Mesenchymal stem cell (in vitro differentiated cells and primary cell): ENCODE data around the gene RAB14.

Experiments
- DNase-seq: peaks from one replicate; pipeline ENCODE4 v3.0.0-alpha.2; 2013
- H2AFZ ChIP-seq: one replicate; pipeline ENCODE4 v1.6.1; 2013; ENCODE audit warnings: low read depth, mild to moderate bottlenecking, control low read depth, inconsistent platforms, low read length, moderate library complexity
- H2AK5ac ChIP-seq: 2 replicates; pipeline ENCODE4 v1.6.1; 2013; ENCODE audit warnings: low read length, moderate library complexity, mild to moderate bottlenecking, inconsistent platforms; ENCODE audit not compliant: severe bottlenecking
- H2BK120ac ChIP-seq: one replicate; pipeline ENCODE4 v1.6.1; 2013; ENCODE audit warnings: low read depth, mild to moderate bottlenecking, inconsistent platforms, low read length, moderate library complexity
- H2BK12ac ChIP-seq, 2 experiments: one replicate each; pipeline ENCODE4 v1.6.1; 2013; ENCODE audit warnings: inconsistent platforms in 2 of 2, low read length in 2 of 2, mild to moderate bottlenecking in 2 of 2, moderate library complexity in 2 of 2, control low read depth in 1 of 2
- H2BK15ac ChIP-seq: one replicate; pipeline ENCODE4 v1.6.1; 2013; ENCODE audit warnings: mild to moderate bottlenecking, low read depth, inconsistent platforms; ENCODE audit not compliant: poor library complexity, severe bottlenecking
- H2BK5ac ChIP-seq: 2 replicates; pipeline ENCODE4 v1.6.1; 2013; ENCODE audit warnings: low read depth, mild to moderate bottlenecking, low read length, control low read depth, inconsistent platforms; ENCODE audit not compliant: poor library complexity, severe bottlenecking
- H3K14ac ChIP-seq, 2 experiments: one replicate each; pipeline ENCODE4 v1.6.1; 2013; ENCODE audit warnings: inconsistent platforms in 2 of 2, low read length in 2 of 2, control low read depth in 1 of 2, mild to moderate bottlenecking in 1 of 2, moderate library complexity in 1 of 2
- H3K18ac ChIP-seq, 2 experiments: one replicate each; pipeline ENCODE4 v1.6.1; 2013; ENCODE audit warnings: inconsistent platforms in 2 of 2, low read length in 2 of 2, control low read depth in 1 of 2, low read depth in 1 of 2, mild to moderate bottlenecking in 1 of 2
- H3K23ac ChIP-seq, 2 experiments: one replicate each; pipeline ENCODE4 v1.6.1; 2013; ENCODE audit warnings: inconsistent platforms in 2 of 2, low read length in 2 of 2, mild to moderate bottlenecking in 2 of 2, moderate library complexity in 2 of 2, control low read depth in 1 of 2
- H3K27ac ChIP-seq: 2 replicates; pipeline ENCODE4 v1.5.1; 2013; ENCODE audit warnings: mild to moderate bottlenecking, moderate library complexity, low read length, control low read depth, inconsistent platforms; ENCODE audit not compliant: poor library complexity, severe bottlenecking
- H3K27me3 ChIP-seq, 2 experiments: 2 replicates each; pipeline versions ENCODE4 v1.6.1 to v1.7.0; 2013; ENCODE audit warnings: low read length in 2 of 2, mild to moderate bottlenecking in 2 of 2, moderate library complexity in 2 of 2, control low read depth in 1 of 2, inconsistent platforms in 1 of 2; ENCODE audit not compliant: control insufficient read depth in 1 of 2, insufficient read depth in 1 of 2
- H3K36me3 ChIP-seq, 2 experiments: 2 replicates each; pipeline versions ENCODE4 v1.6.1 to v1.7.0; 2013; ENCODE audit warnings: low read length in 2 of 2, control low read depth in 1 of 2, inconsistent platforms in 1 of 2, low read depth in 1 of 2, mild to moderate bottlenecking in 1 of 2; ENCODE audit not compliant: insufficient read depth in 2 of 2, control insufficient read depth in 1 of 2
- H3K4ac ChIP-seq, 2 experiments: one replicate each; pipeline ENCODE4 v1.6.1; 2013; ENCODE audit warnings: inconsistent platforms in 2 of 2, low read length in 2 of 2, mild to moderate bottlenecking in 2 of 2, moderate library complexity in 2 of 2, control low read depth in 1 of 2, low read depth in 1 of 2
- H3K4me1 ChIP-seq: 2 replicates; pipeline ENCODE4 v1.6.1; 2013; ENCODE audit warnings: low read depth, low read length, control low read depth; ENCODE audit not compliant: control insufficient read depth, insufficient read depth
- H3K4me2 ChIP-seq: 2 replicates; pipeline ENCODE4 v1.6.1; 2013; ENCODE audit warnings: low read length, mild to moderate bottlenecking, inconsistent platforms; ENCODE audit not compliant: poor library complexity, severe bottlenecking
- H3K4me3 ChIP-seq, 2 experiments: 2 replicates each; pipeline versions ENCODE4 v1.5.1 to v1.7.0; 2013; ENCODE audit warnings: low read length in 2 of 2, mild to moderate bottlenecking in 2 of 2, control low read depth in 1 of 2, low read depth in 1 of 2; ENCODE audit not compliant: insufficient read depth in 1 of 2
- H3K79me1 ChIP-seq: replicated peaks from 2 replicates; pipeline ENCODE4 v1.6.1; 2013; ENCODE audit warnings: mild to moderate bottlenecking, control low read depth, low read length, inconsistent platforms; ENCODE audit not compliant: poor library complexity, severe bottlenecking
- H3K9ac ChIP-seq: 2 replicates; pipeline ENCODE4 v1.7.0; 2013; ENCODE audit warnings: mild to moderate bottlenecking, low read length, moderate library complexity
- H3K9me3 ChIP-seq: 2 replicates; pipeline ENCODE4 v1.7.0; 2013; ENCODE audit warnings: mild to moderate bottlenecking, low read length; ENCODE audit not compliant: control insufficient read depth
- H4K8ac ChIP-seq: one replicate; pipeline ENCODE4 v1.6.1; 2013; ENCODE audit warnings: inconsistent platforms, mild to moderate bottlenecking, low read length, moderate library complexity
- H4K91ac ChIP-seq: one replicate; pipeline ENCODE4 v1.6.1; 2013; ENCODE audit warnings: mild to moderate bottlenecking, low read length, inconsistent platforms
- WGBS: methylation state at CpG from one replicate; pipeline ENCODE4 v1.1.7; 2013; ENCODE audit warnings: mixed read lengths; 5-methylcytosine and 5-hydroxymethylcytosine counted together

The RAB14 gene

GRCh38 chr9:121169094-121169601, 32.5 kb downstream of the RAB14 start:
- no peak overlapping the region for H3K9ac ChIP-seq
- H2BK5ac ChIP-seq, result no peak overlapping the region
- H2BK15ac ChIP-seq, result no peak overlapping the region
- H3K18ac ChIP-seq, result no peak overlapping the region
- WGBS, result 93% methylated on average over 3 of the region's 3 CpGs
- no peak overlapping the region for H3K4me2 ChIP-seq
- no peak overlapping the region for H4K91ac ChIP-seq
- H3K4me3 ChIP-seq, result no peak overlapping the region
- no peak overlapping the region for H3K27ac ChIP-seq
- no peak overlapping the region for H2BK12ac ChIP-seq
- no peak overlapping the region for H2AK5ac ChIP-seq
- no peak overlapping the region for H3K23ac ChIP-seq
- no peak overlapping the region for H2AFZ ChIP-seq
- no peaks in the 10 kb centered on the region for H3K27me3 ChIP-seq
- DNase-seq, result no peak
- peaks cover 18 to 84% of the 10 kb centered on the region in 2 experiments for H3K36me3 ChIP-seq
- no peak overlapping the region for H4K8ac ChIP-seq
- H3K14ac ChIP-seq, result no peak overlapping the region
- no peaks in the 10 kb centered on the region for H3K79me1 ChIP-seq
- no peak overlapping the region for H3K4ac ChIP-seq
- H3K4me1 ChIP-seq, result no peaks in the 10 kb centered on the region
- H2BK120ac ChIP-seq, result no peak overlapping the region
- no peaks in the 10 kb centered on the region for H3K9me3 ChIP-seq

GRCh38 chr9:121168052-121168451, 33.6 kb downstream of the RAB14 start:
- Histone ChIP-seq H3K4me1 (no peaks in the 10 kb centered on the region), H2BK12ac (no peak overlapping the region), H2BK5ac (no peak overlapping the region), H4K91ac (no peak overlapping the region), H3K18ac (no peak overlapping the region), H3K4me3 (no peak overlapping the region), H3K27me3 (no peaks in the 10 kb centered on the region), H3K9ac (no peak overlapping the region), H3K14ac (no peak overlapping the region), H3K23ac (no peak overlapping the region), H3K4me2 (no peak overlapping the region), H3K79me1 (no peaks in the 10 kb centered on the region), H2BK15ac (no peak overlapping the region), H2BK120ac (no peak overlapping the region), H3K4ac (no peak overlapping the region), H2AK5ac (no peak overlapping the region), H3K27ac (no peak overlapping the region), H3K9me3 (no peaks in the 10 kb centered on the region), H2AFZ (no peak overlapping the region), H3K36me3 (peaks cover 13 to 73% of the 10 kb centered on the region in 2 experiments), H4K8ac (no peak overlapping the region)
- 93% methylated on average over 2 of the region's 2 CpGs for WGBS
- no peak for DNase-seq

GRCh38 chr9:121160025-121160424, 41.6 kb downstream of the RAB14 start:
- no peak overlapping the region for H3K18ac ChIP-seq
- H2BK120ac ChIP-seq, result no peak overlapping the region
- H3K27ac ChIP-seq, result no peak overlapping the region
- DNase-seq, result no peak
- peaks cover 0 to 57% of the 10 kb centered on the region in 2 experiments for H3K36me3 ChIP-seq
- no peak overlapping the region for H2BK12ac ChIP-seq
- peaks cover 1% of the 10 kb centered on the region for H3K79me1 ChIP-seq
- no peak overlapping the region for H3K4me2 ChIP-seq
- no peak overlapping the region for H4K91ac ChIP-seq
- no CpG with 5 or more reads among the region's 1 CpG for WGBS
- no peak overlapping the region for H3K23ac ChIP-seq
- no peaks in the 10 kb centered on the region for H3K9me3 ChIP-seq
- H2BK15ac ChIP-seq, result no peak overlapping the region
- H3K9ac ChIP-seq, result no peak overlapping the region
- no peak overlapping the region for H4K8ac ChIP-seq
- H2BK5ac ChIP-seq, result no peak overlapping the region
- H3K27me3 ChIP-seq, result no peaks in the 10 kb centered on the region
- H3K4ac ChIP-seq, result no peak overlapping the region
- no peaks in the 10 kb centered on the region for H3K4me1 ChIP-seq
- no peak overlapping the region for H3K14ac ChIP-seq
- no peak overlapping the region for H2AK5ac ChIP-seq
- no peak overlapping the region for H2AFZ ChIP-seq
- no peak overlapping the region for H3K4me3 ChIP-seq

- H3K4me1 ChIP-seq, result peaks cover 2% of the 10 kb centered on the region
- H3K4me3 ChIP-seq, result no peak overlapping the region
- no peak overlapping the region for H2BK12ac ChIP-seq
- H2AFZ ChIP-seq, result no peak overlapping the region
- no peak overlapping the region for H4K8ac ChIP-seq
- no peak overlapping the region for H2BK120ac ChIP-seq
- H3K14ac ChIP-seq, result no peak overlapping the region
- no peak for DNase-seq
- no peak overlapping the region for H4K91ac ChIP-seq
- no peak overlapping the region for H2BK15ac ChIP-seq
- peaks cover 1% of the 10 kb centered on the region for H3K79me1 ChIP-seq
- no peak overlapping the region for H3K23ac ChIP-seq
- no peak overlapping the region for H3K4ac ChIP-seq
- no peak overlapping the region for H2BK5ac ChIP-seq
- H2AK5ac ChIP-seq, result no peak overlapping the region
- no peaks in the 10 kb centered on the region for H3K9me3 ChIP-seq
- peaks cover 0 to 53% of the 10 kb centered on the region in 2 experiments for H3K36me3 ChIP-seq
- H3K27ac ChIP-seq, result no peak overlapping the region
- H3K18ac ChIP-seq, result no peak overlapping the region
- 87% methylated on average over 3 of the region's 4 CpGs for WGBS
- H3K9ac ChIP-seq, result no peak overlapping the region
- no peak overlapping the region for H3K4me2 ChIP-seq
- no peaks in the 10 kb centered on the region for H3K27me3 ChIP-seq
These were observed 43.7 kb downstream of the RAB14 start for GRCh38 chr9:121157939-121158338.
